GM18909 (cell line): ENCODE measurements around the gene MAP3K20.
"Not testable (repeated sequence)": the region's sequence is repeated elsewhere in the genome, so short reads cannot be mapped to it uniquely, and the experiment has no call there.

Source experiments
- ATAC-seq: cut with Tn5 transposase; IDR thresholded peaks from one replicate; pipeline ENCODE4 v1.9.1; 2021; ENCODE audit warnings: mild to moderate bottlenecking; ENCODE audit not compliant: unreplicated experiment, poor library complexity

The MAP3K20 gene

GRCh38 chr2:173187941-173188788 lies 112.5 kb downstream of the MAP3K20 start:
- no peak for ATAC-seq

- no peak for ATAC-seq
These were observed 116.0 kb downstream of the MAP3K20 start for GRCh38 chr2:173191601-173192000.

- ATAC-seq: no peak
These were observed 116.4 kb downstream of the MAP3K20 start for GRCh38 chr2:173192071-173192470.

- no peak for ATAC-seq
These were observed 118.3 kb downstream of the MAP3K20 start for GRCh38 chr2:173193925-173194324.

- no peak for ATAC-seq
These were observed 119.5 kb downstream of the MAP3K20 start for GRCh38 chr2:173195100-173195499.

- ATAC-seq: no peak
These were observed 120.4 kb downstream of the MAP3K20 start for GRCh38 chr2:173196080-173196479.

- no peak for ATAC-seq
These were observed 121.0 kb downstream of the MAP3K20 start for GRCh38 chr2:173196638-173197037.

- no peak for ATAC-seq
These were observed 122.7 kb downstream of the MAP3K20 start for GRCh38 chr2:173198327-173198726.

- no peak for ATAC-seq
These were observed 123.6 kb downstream of the MAP3K20 start for GRCh38 chr2:173199294-173199693.

- ATAC-seq: no peak
These were observed 126.9 kb downstream of the MAP3K20 start for GRCh38 chr2:173202570-173202969.

GRCh38 chr2:173204316-173204715 lies 128.7 kb downstream of the MAP3K20 start:
- ATAC-seq: no peak

GRCh38 chr2:173205375-173205774 lies 129.7 kb downstream of the MAP3K20 start:
- no peak for ATAC-seq

- ATAC-seq: not testable (repeated sequence)
These were observed 131.5 kb downstream of the MAP3K20 start for GRCh38 chr2:173207124-173207523.

GRCh38 chr2:173210270-173211196 lies 134.9 kb downstream of the MAP3K20 start:
- peak; percentile 50 for ATAC-seq

GRCh38 chr2:173213181-173213580 lies 137.5 kb downstream of the MAP3K20 start:
- ATAC-seq: no peak

GRCh38 chr2:173214213-173214612 lies 138.6 kb downstream of the MAP3K20 start:
- ATAC-seq: no peak

- ATAC-seq: no peak
These were observed 139.7 kb downstream of the MAP3K20 start for GRCh38 chr2:173215316-173215715.

GRCh38 chr2:173216051-173216450 lies 140.4 kb downstream of the MAP3K20 start:
- no peak for ATAC-seq

- ATAC-seq: no peak
These were observed 141.0 kb downstream of the MAP3K20 start for GRCh38 chr2:173216668-173217067.

- ATAC-seq: no peak
These were observed 141.6 kb downstream of the MAP3K20 start for GRCh38 chr2:173217116-173217840.
